GM23248 (cell line): ENCODE measurements around the gene NHERF2.

Experiments
- EZH2 ChIP-seq: fragments of 200-600 bp; sonication (generic); IDR thresholded peaks from 2 replicates; pipeline ENCODE4 v1.6.1; 2018; ENCODE audit warnings: antibody characterized with exemption, mild to moderate bottlenecking; ENCODE audit not compliant: insufficient read depth, poor library complexity, severe bottlenecking
- EZH2phosphoT487 ChIP-seq: fragments of 200-600 bp; sonication (generic); IDR thresholded peaks from 2 replicates; pipeline ENCODE4 v1.6.1; 2018; ENCODE audit warnings: antibody characterized with exemption, moderate library complexity, mild to moderate bottlenecking, low read depth; ENCODE audit not compliant: insufficient read depth

DNA sequence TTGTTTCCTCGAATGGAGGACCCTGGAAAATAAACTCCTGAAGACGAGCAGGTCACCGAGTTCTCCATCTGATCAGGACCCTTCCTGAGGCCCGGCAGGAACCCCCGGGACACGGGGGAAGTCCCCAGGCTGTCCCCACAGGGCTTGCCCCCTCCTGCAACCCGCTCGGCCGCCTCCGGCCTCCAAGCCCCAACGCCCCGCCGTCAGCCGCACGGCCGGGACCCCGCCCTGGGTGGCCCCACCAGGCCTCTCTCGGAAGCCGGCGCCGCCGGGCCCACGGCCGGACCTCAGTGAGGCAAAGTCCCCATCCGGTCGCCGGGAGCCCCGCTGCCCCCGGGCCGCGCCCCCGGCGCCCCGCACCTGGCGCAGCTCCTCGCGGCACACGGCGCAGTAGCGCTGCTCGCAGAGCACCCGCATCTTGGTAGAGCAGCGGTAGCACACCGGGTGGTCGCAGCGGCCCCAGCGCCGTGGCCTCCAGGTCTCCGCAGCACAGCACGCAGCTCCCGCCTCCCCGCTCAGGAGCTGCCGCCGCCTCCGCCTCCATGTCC is 17.5 kb upstream of the NHERF2 start:
- TF ChIP-seq EZH2phosphoT487 (no peak), EZH2 (no peak)
